ENCODE results near the gene SERPINB2. TPM values are rescaled to one million over a fixed set of nuclear protein-coding genes. Genes with fewer than 3 reads are reported as not detected.

The SERPINB2 gene
- total RNA-seq (under 1 TPM in 2 of 4 donors, not detected in 2; 0.33 to 0.81 TPM), polyA plus RNA-seq (1 to 10 TPM in 1 of 3 donors, under 1 TPM in 2; 0.10 to 1.4 (median 0.60) TPM)

- Histone ChIP-seq H3K4me3 (no peak within 1 kb of the TSS), H3K4me1 (peaks cover 0 to 6% (median 0%) of the 10 kb centered on the region in 4 donors), H3K27me3 (no peaks in the 10 kb centered on the region), H3K36me3 (no peaks in the 10 kb centered on the region), H3K27ac (no peak within 1 kb of the TSS), H3K9me3 (no peaks in the 10 kb centered on the region)
- 17 to 45% methylated on average over 1 of the region's 1 CpG for WGBS, 2 donors
- no peak for TF ChIP-seq EP300 (IDR thresholded peaks at IDR 0.05)
- TF ChIP-seq POLR2A (IDR thresholded peaks at IDR 0.05) = no peak
- TF ChIP-seq POLR2AphosphoS5 (IDR thresholded peaks at IDR 0.05) = no peak
- no peak for TF ChIP-seq CTCF (IDR thresholded peaks at IDR 0.05)
- no peak for DNase-seq
- intact Hi-C loops (cut with DNase I) = no loop called here
Measured at GRCh38 chr18:63887424-63887823, at the start of gene SERPINB2. SERPINB2 (plus strand) TSS chr18:63887705; CDS start chr18:63891445, 3,740 bp downstream.

GRCh38 chr18:63843008-63843407 is 44.5 kb upstream of the SERPINB2 start:
- Histone ChIP-seq H3K4me1 (peaks cover 0 to 6% (median 0%) of the 10 kb centered on the region in 4 donors), H3K27me3 (no peaks in the 10 kb centered on the region), H3K27ac (no peak overlapping the region), H3K36me3 (no peaks in the 10 kb centered on the region), H3K4me3 (no peak overlapping the region), H3K9me3 (no peaks in the 10 kb centered on the region)
- WGBS, 2 donors = 60 to 80% methylated on average over 7 of the region's 7 CpGs
- DNase-seq = no peak
- intact Hi-C loops (cut with DNase I) = no loop called here
- TF ChIP-seq POLR2AphosphoS5 (IDR thresholded peaks at IDR 0.05) (no peak), POLR2A (IDR thresholded peaks at IDR 0.05) (no peak), CTCF (IDR thresholded peaks at IDR 0.05) (no peak), EP300 (IDR thresholded peaks at IDR 0.05) (no peak)

GRCh38 chr18:63844254-63844653 is 43.3 kb upstream of the SERPINB2 start:
- Histone ChIP-seq H3K36me3 (no peaks in the 10 kb centered on the region), H3K4me1 (peaks cover 0 to 6% (median 0%) of the 10 kb centered on the region in 4 donors), H3K9me3 (no peaks in the 10 kb centered on the region), H3K27me3 (no peaks in the 10 kb centered on the region), H3K27ac (no peak overlapping the region), H3K4me3 (no peak overlapping the region)
- 9 to 13% methylated on average over 3 of the region's 3 CpGs for WGBS, 2 donors
- TF ChIP-seq CTCF (IDR thresholded peaks at IDR 0.05) = peak in 2 of 4 experiments; percentile 22 to 44
- TF ChIP-seq EP300 (IDR thresholded peaks at IDR 0.05) = no peak
- intact Hi-C loops (cut with DNase I) = no loop called here
- no peak for DNase-seq

GRCh38 chr18:63848159-63848558 is 39.3 kb upstream of the SERPINB2 start:
- intact Hi-C loops (cut with DNase I) = loop anchor here (2.0 kb wide), 1 partner anchor 329 kb away; no protein-coding TSS in a partner anchor

More at GRCh38 chr18:63848159-63848558, 39.3 kb upstream of the SERPINB2 start:
- no peaks in the 10 kb centered on the region for H3K27me3 ChIP-seq
- H3K4me3 ChIP-seq = no peak overlapping the region
- TF ChIP-seq POLR2AphosphoS5 (IDR thresholded peaks at IDR 0.05) (no peak), CTCF (IDR thresholded peaks at IDR 0.05) (peak in 3 of 4 experiments; percentile 44 to 65 (median 45)), POLR2A (IDR thresholded peaks at IDR 0.05) (no peak), EP300 (IDR thresholded peaks at IDR 0.05) (no peak)
- H3K9me3 ChIP-seq = no peaks in the 10 kb centered on the region
- H3K4me1 ChIP-seq = peaks cover 0 to 6% (median 0%) of the 10 kb centered on the region in 4 donors
- no peaks in the 10 kb centered on the region for H3K36me3 ChIP-seq
- DNase-seq = no peak
- H3K27ac ChIP-seq = no peak overlapping the region
- 1 to 12% methylated on average over 2 of the region's 2 CpGs for WGBS, 2 donors

All from sigmoid colon (tissue), 7 donors.